ENCODE data around the gene SOX30.

SOX30 gene

DNA sequence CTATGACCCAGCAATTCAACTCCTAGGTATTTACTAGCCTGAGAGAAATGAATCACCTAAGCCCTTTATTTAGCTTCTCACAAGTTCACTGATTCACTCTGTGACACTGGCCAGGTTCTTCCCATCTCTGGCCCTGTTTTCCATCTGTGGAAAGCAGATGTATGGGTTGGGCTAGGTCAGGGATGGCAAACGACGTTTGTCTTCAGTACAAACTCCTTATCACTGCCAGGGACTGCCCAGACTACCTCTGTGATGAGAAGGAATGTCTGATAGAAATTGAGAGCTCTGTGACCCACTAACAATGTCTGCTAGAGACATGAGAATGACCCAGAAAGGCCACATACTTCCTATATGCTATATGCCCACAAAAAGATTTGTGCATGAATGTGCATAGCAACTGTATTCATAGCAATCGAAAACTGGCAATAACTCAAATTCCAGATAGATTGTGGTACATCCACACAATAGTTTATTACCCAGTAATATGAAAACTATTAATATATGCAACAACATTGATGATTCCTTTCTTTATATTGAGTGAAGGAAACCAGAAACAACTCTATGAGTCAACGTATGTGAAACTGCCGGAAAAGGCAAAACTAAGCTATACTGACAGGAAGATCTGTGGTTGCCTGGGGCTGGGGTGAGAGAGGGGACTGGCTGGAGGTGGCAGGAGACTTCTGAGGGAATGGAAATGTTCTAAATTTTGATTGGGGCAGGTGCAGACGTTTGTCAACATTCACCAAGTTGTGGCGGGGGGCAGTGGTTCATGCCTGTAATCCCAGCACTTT is 44.7 kb downstream of the SOX30 start:
- peak; percentile 60 for DNase-seq (ENCODE audit: low read depth)

DNA sequence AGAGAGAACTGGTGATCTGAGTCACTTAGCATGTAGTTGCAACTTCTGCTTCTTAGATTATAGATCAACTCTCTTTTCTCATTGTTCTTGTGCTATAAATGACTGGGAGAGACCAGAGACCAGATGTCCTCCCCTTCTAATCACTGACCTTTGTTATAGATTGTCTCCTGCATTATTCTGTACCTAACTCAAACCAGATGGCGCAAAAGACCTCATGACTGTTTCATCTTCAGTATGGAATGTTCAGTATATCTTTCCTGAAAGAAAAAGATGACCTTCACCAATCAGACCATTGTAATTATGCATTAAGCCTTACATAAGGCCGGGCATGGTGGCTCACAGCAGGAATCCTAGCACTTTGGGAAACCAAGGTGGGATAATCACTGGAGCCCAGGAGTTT is 46.2 kb downstream of the SOX30 start:
- DNase-seq (ENCODE audit: low read depth): no peak

DNA sequence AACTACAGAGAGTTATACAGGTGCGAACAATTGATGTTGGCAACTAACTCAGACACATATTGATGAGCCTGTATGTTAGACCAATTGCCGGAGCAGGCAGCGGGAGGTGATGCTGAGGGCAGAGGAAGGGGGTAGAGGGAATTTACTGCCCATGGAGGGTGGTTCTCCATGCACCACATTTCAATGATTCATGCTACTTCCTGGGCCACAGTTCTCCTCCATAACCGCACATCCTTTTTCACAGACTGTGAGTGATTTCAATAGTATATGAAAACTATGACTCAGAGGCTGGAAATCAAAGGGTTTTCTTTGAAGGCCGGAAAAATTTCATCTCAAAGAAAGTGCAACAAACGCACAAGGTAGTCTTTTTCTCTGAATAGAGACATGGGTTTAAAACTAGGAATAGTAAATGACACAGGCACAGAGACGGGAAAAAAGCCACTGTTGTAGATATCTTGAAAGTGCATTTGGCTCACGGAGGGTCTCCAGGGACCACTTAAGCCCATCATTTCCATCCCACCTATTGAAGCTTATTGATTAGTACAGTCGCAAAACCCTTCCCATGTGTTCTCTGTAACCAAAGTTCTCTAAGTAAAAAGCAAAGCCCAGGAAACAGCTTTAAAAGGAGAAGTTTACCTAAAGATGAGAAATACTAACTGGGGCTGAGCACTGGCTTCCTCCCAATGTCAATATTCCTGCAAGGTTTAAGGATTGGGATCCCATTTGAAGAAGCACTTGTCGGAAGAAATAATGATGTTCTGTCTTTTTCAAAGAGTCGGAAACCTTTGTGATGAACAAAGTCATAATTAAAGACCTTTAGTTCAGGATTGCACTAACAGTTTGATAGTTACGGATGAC is 48.7 kb downstream of the SOX30 start:
- peak; percentile 86 for DNase-seq (ENCODE audit: low read depth)

DNA sequence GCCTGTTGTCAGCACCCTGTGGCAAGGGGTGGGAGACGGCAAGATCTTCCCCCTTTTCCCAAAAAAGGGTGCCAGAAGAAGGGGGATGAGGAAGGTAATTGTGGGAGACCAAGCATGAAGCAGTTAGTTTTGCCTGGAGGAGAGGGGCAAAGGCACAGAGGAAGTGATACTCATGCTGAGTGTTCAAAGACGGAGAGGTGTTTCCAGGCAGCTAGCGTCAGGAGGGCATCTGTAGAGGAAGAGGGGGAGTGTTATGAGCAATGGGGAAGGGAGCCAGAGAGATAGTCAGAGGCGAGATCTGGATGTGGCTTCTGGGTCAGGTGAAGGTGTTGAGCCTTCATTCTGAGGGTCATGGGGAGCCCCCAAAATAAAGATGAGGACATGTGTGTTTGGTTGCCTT is 49.7 kb downstream of the SOX30 start:
- no peak for DNase-seq (ENCODE audit: low read depth)

DNA sequence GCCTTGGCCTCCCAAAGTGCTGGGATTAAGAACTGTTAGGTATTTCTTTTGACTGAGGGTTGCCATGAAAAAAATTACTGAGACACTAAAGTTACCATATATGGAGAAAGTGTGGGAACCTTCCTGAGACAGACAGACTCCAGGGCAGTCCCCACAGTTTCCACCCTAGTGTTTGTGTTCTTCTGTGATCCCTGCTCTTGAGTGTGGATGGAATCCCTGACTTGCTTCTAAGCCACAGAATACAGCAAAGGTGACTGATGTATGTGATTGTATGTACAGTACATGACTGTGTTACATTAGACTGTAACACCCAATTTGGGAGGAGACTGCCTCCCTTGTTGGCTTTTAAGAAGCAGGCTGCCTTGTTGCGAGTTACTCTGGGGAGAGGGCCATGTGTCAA is 52.0 kb downstream of the SOX30 start:
- DNase-seq (ENCODE audit: low read depth): no peak

DNA sequence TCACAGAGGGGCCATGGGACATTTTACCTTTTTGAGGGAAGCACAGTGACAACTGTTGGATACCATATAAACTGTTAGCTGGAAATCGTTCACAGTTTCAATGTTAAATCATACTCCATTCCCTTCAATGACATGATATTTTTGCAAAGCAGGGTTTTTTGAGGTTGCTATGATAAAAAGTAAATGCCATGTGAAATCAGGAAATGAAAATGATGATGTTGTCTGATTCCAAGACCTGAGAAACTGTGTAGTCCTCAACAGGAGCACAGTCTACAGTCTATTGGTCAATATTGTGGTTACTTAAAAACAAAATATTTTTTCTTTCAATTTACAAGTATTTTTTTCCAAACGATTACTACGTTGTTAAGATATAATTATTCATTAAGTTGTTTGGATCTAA is 52.7 kb downstream of the SOX30 start:
- DNase-seq (ENCODE audit: low read depth): no peak

DNA sequence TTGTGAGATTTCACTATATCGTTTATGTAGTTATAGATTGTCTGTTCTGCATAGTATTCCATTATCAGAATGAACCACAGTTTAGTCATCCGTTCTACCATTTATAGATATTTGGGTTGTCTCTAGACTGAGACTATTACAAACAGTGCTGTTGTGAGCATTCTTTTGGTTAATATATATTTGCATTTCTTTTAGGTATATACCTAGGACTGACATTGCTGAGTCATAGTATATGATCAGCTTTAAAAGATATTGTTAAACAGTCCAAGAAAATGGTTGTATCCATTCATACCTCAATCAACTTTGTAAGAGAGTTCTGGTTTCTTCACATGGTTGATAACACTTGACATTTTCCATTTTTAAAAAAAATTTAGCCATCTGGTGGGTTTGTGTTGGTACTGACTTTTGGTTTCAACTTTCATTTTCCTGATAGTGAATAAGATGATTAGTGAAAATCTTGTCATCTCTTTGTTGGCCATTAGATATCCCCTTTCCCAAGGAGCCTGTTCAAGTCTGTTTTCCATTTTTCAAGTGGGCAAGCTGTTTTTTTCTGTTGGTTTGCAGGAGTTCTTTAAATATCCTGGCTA is 53.8 kb downstream of the SOX30 start:
- DNase-seq (ENCODE audit: low read depth): no peak

DNA sequence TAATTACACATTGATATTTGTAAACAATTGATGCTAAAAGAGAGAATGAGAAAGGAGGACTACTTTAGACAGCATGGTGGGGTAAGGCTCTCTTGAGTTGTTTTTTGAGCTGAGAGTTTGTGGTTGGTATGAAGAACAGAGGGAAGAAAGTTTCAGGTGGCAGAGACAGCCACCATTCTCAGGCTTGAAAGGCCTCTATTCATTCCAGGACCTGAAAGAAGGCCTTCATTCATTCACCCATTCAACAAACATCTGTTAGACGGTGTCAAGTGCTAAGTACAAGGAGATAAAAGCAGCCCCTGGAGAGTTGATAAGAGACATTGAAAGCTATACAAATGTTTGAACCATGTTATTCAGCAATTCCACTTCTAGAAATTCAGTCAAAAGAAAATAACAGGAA is 55.0 kb downstream of the SOX30 start:
- DNase-seq (ENCODE audit: low read depth): no peak

DNA sequence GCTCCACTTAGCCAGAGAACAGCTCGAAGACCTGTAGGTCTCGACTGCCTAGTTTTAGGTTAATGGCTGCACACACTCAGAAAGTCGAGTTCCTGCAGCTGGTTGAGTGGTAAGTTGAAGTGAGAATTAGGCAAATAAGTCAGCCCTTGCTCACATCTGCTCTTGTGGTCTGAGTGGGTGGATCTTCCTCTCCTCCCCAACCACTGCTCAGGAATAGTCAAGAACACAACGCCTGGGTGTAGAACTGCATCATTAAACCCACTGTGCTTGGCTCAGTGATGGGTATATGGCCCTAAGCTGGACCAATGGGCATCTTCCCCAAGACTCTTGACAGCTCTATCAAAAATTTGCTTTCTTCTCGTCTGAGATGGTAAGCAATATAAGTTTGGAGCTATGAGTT is 55.8 kb downstream of the SOX30 start:
- no peak for DNase-seq (ENCODE audit: low read depth)

DNA sequence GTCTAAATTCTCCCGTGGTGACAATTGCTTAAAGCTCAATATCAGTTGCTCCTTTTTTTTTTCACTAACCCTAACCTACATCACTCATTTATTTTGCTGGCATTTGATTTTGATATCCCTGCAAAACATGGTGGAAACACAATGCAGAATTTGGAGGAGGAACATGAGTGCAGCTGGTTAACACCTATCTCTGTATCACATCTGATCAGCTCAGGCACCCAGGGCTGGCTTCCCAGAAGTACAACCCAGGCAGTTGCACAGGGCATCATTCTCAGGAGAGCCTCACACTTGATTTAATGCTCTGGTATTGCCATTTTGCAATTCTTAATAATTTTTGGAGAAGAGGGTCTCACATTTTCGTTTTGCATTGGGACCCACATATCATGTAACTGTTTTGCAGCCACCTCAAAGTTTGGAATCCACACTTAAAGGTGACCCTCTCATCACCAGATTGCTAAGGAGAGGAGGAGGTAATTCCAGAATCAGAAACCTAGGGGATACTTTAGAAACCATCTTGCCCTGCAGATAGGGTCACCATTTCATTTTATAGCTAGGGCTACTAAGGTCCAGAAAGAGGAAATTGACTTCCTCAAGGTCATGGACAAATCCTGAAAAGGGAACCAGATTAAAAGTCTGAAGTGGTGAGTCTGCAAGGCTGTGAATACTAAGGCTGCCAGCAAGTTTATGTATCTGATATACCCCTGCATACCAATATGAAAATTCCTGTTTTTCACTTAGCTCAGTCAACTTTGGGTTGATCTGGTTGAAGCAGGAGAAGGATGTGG is 57.4 kb downstream of the SOX30 start:
- DNase-seq (ENCODE audit: low read depth): no peak

DNA sequence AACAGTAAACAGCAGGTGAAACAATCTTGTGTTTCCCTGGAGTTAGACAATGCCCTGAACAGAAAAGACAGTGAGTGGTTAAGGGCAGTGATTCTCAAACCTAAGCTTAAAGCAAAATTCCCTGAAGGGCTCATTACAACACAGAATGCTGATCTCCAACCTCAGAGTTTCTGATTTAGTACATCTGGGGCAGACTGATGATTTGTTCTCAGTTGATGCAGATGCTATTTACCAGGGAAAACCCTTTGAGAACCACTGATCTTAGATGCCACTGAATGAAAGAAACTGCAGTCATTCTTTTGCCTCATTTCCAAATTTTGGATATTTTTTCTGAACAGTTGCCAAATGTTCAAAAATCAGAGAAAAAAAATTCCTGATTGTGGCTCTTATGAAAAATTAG is 58.0 kb downstream of the SOX30 start:
- no peak for DNase-seq (ENCODE audit: low read depth)

DNA sequence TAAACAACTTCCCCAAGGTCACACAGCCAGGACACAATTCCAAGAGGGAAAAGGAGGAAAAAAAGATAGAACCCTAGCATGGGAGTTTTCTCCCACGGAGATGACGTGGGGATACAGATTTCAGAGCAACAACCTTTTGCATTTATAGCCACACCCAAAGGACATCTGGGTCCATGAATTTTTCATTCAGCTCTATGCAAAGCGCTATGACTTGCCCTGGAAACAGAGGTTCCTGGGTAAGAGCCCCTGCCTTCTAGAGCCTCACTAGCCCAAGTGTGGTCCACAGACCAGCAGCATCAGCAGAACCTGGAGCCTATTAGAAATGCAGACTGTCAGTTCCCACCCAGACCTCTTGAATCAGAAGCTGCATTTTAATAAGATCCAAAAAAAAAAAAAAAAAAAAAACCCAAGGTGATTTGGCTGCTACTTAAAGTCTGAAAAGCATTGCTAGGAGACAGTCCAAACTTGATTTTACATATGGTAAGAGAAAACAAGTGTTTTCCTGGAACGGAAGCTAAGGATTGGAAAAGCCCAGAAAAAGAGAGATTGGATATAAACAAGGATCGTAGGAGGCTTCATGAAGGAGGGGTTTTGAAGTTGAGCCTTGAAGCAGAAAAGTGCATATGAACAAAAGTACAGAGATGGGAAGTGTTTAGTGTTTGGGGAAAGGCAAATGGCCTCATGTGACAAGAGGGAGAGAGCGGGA is 59.0 kb downstream of the SOX30 start:
- DNase-seq (ENCODE audit: low read depth): no peak

DNA sequence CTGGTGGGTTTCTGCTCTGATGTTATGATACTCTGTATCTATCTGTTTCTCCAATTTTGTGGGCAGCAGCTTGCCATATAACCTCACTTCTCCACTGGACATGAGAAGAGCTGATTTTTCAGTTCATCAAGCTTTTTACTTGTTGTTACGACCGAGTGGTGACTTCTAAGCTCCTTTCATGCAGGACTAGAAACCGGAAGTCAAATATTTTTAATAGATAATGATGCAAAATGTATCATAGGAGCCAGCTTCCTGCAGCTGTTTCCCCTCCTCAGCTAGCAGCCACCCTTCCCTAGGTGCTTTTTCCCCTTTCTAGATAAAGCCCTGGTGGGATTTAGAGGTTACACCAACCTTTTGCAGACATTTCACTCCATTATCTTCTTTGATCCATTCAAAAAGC is 59.6 kb downstream of the SOX30 start:
- no peak for DNase-seq (ENCODE audit: low read depth)

DNA sequence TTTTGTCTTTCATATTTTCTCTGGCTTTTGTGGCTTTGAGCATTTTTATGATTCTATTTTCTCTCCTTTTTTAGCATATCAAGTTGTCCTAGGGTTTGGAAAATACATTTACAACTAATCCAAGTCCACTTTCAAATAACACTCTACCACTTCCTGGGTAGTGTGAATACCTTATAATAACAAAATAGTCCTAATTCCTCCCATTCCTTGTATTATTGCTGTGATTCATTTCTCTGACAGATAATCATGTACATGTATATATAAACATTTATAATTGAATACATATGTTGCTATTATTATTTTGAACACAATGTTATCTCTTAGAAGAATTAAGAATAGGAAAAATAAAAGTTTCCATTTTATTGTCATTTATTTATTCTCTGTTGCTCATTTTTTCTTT is 61.8 kb downstream of the SOX30 start:
- no peak for DNase-seq (ENCODE audit: low read depth)

DNA sequence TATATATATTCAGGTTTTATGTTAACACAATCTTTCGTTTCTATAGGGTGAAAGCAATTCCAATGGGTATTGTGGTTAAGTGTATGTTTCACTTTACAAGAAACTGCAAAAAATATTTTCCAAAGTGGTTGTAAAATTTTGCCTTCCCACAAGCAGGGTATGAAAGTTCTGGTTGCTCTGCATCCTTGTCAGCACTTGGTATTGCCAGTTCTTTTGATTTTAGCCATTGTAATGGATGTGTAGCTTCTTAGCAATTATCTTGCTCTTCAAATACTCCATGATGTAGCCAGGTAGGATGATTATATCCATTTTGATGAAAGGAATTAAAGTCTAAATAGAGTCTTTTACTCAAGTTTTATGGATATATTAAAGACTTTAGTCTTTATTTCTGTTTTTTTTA is 67.6 kb downstream of the SOX30 start:
- DNase-seq (ENCODE audit: low read depth): no peak

DNA sequence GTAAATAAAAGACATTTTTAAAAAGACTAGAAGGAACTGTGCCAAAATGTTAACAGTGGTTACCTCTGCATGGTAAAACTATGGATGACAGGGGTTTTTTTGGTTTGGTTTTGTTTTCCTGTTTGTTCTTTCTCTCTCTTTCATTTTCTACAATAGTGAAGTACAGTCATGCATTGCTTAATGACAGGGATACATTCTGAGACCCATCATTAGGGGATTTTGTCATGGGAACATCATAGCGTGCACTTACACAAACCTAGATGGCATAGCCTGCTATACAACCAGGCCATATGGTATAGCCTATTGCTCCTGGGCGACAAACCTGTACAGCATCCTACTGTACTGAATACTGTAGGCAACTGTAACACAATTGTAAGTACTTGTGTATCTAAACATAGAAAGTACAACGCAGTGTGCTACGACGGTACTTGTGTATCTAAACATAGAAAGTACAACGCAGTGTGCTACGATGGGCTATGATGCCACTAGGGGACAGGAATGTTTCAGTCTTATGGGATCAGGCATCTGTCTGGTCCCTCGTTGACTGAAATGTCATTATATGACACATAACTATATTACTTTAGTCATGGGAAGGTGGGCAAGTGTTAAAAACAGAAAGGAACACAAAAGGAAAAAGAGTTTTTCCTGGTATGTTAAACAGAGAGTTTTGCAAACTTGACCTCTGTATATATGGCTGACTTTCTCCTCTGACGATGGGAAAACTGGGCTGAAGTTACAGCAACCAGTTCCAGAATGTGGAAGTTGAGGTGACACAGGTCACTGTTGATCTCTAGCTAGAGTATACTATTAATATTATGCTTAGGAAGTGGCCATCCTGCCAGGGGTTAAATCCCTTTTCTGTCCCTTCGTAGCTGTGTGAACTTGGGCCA is 69.3 kb downstream of the SOX30 start:
- DNase-seq (ENCODE audit: low read depth): no peak

DNA sequence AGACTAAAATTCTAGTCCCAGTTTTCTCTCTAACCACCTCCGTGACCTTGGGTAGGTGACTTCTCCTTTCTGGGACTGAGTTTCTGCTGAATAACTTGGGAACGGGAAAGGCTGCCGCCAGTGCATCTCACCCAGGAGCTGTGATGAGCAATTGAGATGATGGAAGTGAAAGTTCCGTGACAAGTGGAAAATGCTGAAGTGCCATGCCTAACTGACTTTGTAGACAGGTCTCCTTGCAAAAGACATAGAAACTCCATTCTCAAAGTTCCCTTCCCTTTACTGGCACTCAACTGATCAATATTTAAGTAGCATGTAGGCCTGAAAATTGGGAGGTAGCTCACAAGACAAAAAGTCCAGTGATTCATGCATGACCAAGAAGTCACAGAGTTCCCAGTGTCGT is 70.3 kb downstream of the SOX30 start:
- no peak for DNase-seq (ENCODE audit: low read depth)

DNA sequence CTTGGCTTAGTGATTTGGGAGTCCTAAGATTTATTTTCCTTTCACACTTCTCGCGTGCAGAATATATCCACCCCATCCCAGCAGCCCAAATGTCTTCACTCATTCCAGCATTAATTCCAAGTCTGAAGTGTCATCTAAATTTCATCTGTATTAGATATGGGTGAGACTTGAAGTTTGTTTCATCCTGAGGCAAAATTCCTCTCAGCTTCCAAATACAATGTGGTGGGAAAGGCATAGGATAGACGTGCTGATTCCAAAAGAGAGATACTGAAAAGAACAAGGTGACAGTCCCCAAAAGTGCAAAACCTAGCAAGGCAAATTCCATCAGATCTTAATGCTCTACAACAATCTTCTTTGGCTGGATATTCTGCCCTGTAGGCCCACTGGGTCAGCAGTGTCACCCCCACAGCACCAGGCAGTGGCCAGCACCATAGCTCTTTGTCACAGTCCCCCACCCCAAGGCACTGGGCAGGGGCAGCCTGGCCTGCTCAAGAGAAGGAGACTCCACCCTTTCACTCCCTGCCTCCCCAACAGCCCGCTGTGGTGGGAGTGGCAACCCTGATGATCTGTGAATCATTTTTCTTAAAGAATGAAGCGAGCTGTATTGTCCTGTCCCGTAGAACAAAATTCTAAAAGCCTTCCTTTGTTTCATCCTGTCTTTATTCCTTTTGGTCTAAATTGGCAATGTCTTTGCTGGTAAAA is 74.0 kb downstream of the SOX30 start:
- no peak for DNase-seq (ENCODE audit: low read depth)

DNA sequence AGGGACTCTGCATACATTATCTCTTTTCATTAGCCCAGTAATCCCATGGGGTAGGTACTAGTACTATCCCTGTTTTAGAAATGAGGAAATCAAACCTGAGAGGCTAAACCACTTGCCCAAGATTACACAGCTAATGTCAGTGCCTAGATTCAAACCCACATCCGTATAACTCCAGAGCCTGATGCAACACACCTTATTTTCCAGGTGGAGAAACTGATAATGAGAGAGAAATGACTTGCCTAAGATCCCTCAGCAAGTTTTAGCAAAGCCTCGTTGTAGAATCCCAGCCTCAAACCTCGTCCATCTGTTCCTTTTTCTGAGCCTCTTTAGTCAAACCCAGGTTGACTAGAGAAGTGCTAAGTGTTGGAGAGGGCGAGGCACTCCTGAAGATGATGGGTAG is 75.6 kb downstream of the SOX30 start:
- no peak for DNase-seq (ENCODE audit: low read depth)

Measured in non-pigmented ciliary epithelial cell (primary cell).